WTC11 (cell line): Measurements from ENCODE around the gene ANTXR1. TPM values are rescaled to one million over a fixed set of nuclear protein-coding genes. Genes with fewer than 3 reads are reported as not detected.

Experiments
- ATAC-seq: fragments of 200-7000 bp; cut with Tn5 transposase; 2 replicates; pipeline ENCODE4 v1.10.0; 2021; ENCODE audit warnings: mild to moderate bottlenecking, moderate library complexity
- CTCF ChIA-PET: fragments of 300-600 bp; sonication (Branson Sonifier 250); formaldehyde crosslinking; loops from one replicate; lab custom pipeline; 2021; ENCODE audit warnings: antibody characterized with exemption; lab: Charles Lee
- POLR2A ChIA-PET: fragments of 350-600 bp; sonication (Branson Sonifier 250); formaldehyde crosslinking; loops from one replicate; lab custom pipeline; 2021; ENCODE audit warnings: antibody characterized with exemption; lab: Charles Lee
- DNase-seq: peaks from one replicate; pipeline ENCODE4 v3.0.0; 2021; ENCODE audit warnings: low spot score
- H3K27ac Mint-ChIP-seq: 2 replicates; pipeline ENCODE4 v1.8.0; 2021; ENCODE audit warnings: mixed read lengths
- H3K27me3 Mint-ChIP-seq: 2 replicates; pipeline ENCODE4 v1.8.0; 2021; ENCODE audit warnings: low read depth, mild to moderate bottlenecking, moderate library complexity, mixed read lengths
- H3K36me3 Mint-ChIP-seq: 2 replicates; pipeline ENCODE4 v1.8.0; 2021; ENCODE audit warnings: mixed read lengths
- H3K4me1 Mint-ChIP-seq: 2 replicates; pipeline ENCODE4 v1.8.0; 2022; ENCODE audit warnings: mixed read lengths
- H3K4me3 Mint-ChIP-seq: 2 replicates; pipeline ENCODE4 v1.8.0; 2021; ENCODE audit warnings: mild to moderate bottlenecking, moderate library complexity, mixed read lengths
- H3K9me3 Mint-ChIP-seq: 2 replicates; pipeline ENCODE4 v1.8.0; 2021; ENCODE audit warnings: mixed read lengths
- AFF4 ChIP-seq: sonication (generic); formaldehyde crosslinking; IDR thresholded peaks from 2 replicates; pipeline ENCODE4 v1.8.1; 2023; ENCODE audit warnings: mild to moderate bottlenecking, missing genetic modification reagents, borderline replicate concordance
- CDX4 ChIP-seq: fragments of 250-450 bp; sonication (Bioruptor Pico); IDR thresholded peaks from 2 replicates; pipeline ENCODE4 v1.9.0; 2021; ENCODE audit warnings: moderate library complexity, mild to moderate bottlenecking, inconsistent platforms, borderline replicate concordance
- CREB1 ChIP-seq: sonication (generic); formaldehyde crosslinking; IDR thresholded peaks from 2 replicates; pipeline ENCODE4 v1.8.0; 2023; ENCODE audit warnings: mild to moderate bottlenecking, missing genetic modification reagents
- ETV6 ChIP-seq: sonication (generic); formaldehyde crosslinking; IDR thresholded peaks from 2 replicates; pipeline ENCODE4 v1.8.1; 2022; ENCODE audit warnings: mild to moderate bottlenecking, missing genetic modification reagents
- FOXJ3 ChIP-seq: sonication (generic); formaldehyde crosslinking; IDR thresholded peaks from 2 replicates; pipeline ENCODE4 v1.9.0; 2021; ENCODE audit warnings: missing genetic modification reagents, mild to moderate bottlenecking, borderline replicate concordance
- FOXP1 ChIP-seq: sonication (generic); formaldehyde crosslinking; IDR thresholded peaks from 2 replicates; pipeline ENCODE4 v1.8.0; 2022; ENCODE audit warnings: missing genetic modification reagents, mild to moderate bottlenecking, moderate library complexity, borderline replicate concordance
- FOXP4 ChIP-seq: sonication (generic); formaldehyde crosslinking; IDR thresholded peaks from 2 replicates; pipeline ENCODE4 v1.8.0; 2022; ENCODE audit warnings: mild to moderate bottlenecking, missing genetic modification reagents
- GRHL2 ChIP-seq: fragments of 250-450 bp; sonication (Bioruptor Pico); IDR thresholded peaks from 2 replicates; pipeline ENCODE4 v1.8.0; 2022; ENCODE audit warnings: mild to moderate bottlenecking, moderate library complexity; ENCODE audit not compliant: insufficient replicate concordance, severe bottlenecking
- HMGXB4 ChIP-seq: sonication (generic); formaldehyde crosslinking; IDR thresholded peaks from 2 replicates; pipeline ENCODE4 v1.8.1; 2023; ENCODE audit warnings: mild to moderate bottlenecking, moderate library complexity, missing genetic modification reagents
- JAZF1 ChIP-seq: fragments of 250-450 bp; sonication (Bioruptor Pico); IDR thresholded peaks from 2 replicates; pipeline ENCODE4 v1.9.0; 2021; ENCODE audit warnings: moderate library complexity, mild to moderate bottlenecking, inconsistent platforms
- JUN ChIP-seq: sonication (generic); formaldehyde crosslinking; IDR thresholded peaks from 2 replicates; pipeline ENCODE4 v1.8.0; 2023; ENCODE audit warnings: mild to moderate bottlenecking, missing genetic modification reagents
- MLX ChIP-seq: sonication (generic); formaldehyde crosslinking; IDR thresholded peaks from 2 replicates; pipeline ENCODE4 v1.8.1; 2023; ENCODE audit warnings: mild to moderate bottlenecking, missing genetic modification reagents, moderate library complexity
- MXD4 ChIP-seq: fragments of 250-450 bp; sonication (Bioruptor Pico); IDR thresholded peaks from 2 replicates; pipeline ENCODE4 v1.8.0; 2021; ENCODE audit warnings: mild to moderate bottlenecking, moderate library complexity, borderline replicate concordance
- NR1H2 ChIP-seq: sonication (generic); formaldehyde crosslinking; IDR thresholded peaks from 2 replicates; pipeline ENCODE4 v1.9.0; 2021; ENCODE audit warnings: mild to moderate bottlenecking, moderate library complexity, missing genetic modification reagents
- RORB ChIP-seq: fragments of 250-450 bp; sonication (Bioruptor Pico); IDR thresholded peaks from 2 replicates; pipeline ENCODE4 v1.9.0; 2021; ENCODE audit warnings: mild to moderate bottlenecking
- SP1 ChIP-seq: sonication (generic); formaldehyde crosslinking; conservative IDR thresholded peaks from 2 replicates; pipeline ENCODE4 v1.8.1; 2022; ENCODE audit warnings: missing genetic modification reagents
- TEAD4 ChIP-seq: sonication (generic); formaldehyde crosslinking; IDR thresholded peaks from 2 replicates; pipeline ENCODE4 v1.8.0; 2022; ENCODE audit warnings: mild to moderate bottlenecking, missing genetic modification reagents
- TP53 ChIP-seq: sonication (generic); formaldehyde crosslinking; IDR thresholded peaks from 2 replicates; pipeline ENCODE4 v1.8.1; 2023; ENCODE audit warnings: mild to moderate bottlenecking, missing genetic modification reagents
- ZMAT4 ChIP-seq: fragments of 250-450 bp; sonication (Bioruptor Pico); IDR thresholded peaks from 2 replicates; pipeline ENCODE4 v1.9.0; 2021; ENCODE audit warnings: mild to moderate bottlenecking
- ZNF219 ChIP-seq: sonication (generic); formaldehyde crosslinking; IDR thresholded peaks from 2 replicates; pipeline ENCODE4 v1.8.0; 2023; ENCODE audit warnings: missing genetic modification reagents, mild to moderate bottlenecking, borderline replicate concordance
- ZNF263 ChIP-seq: sonication (generic); formaldehyde crosslinking; IDR thresholded peaks from 2 replicates; pipeline ENCODE4 v1.8.1; 2022; ENCODE audit warnings: low read depth, mild to moderate bottlenecking, moderate library complexity, missing genetic modification reagents
- ZSCAN18 ChIP-seq: fragments of 250-450 bp; sonication (Bioruptor Pico); IDR thresholded peaks from 2 replicates; pipeline ENCODE4 v2.1.2; 2022; ENCODE audit warnings: mild to moderate bottlenecking, moderate library complexity
- total RNA-seq: library from RNA; stranded (reverse); gene quantifications from 3 replicates; pipeline ENCODE4 v1.2.3, GENCODE V29; 2021

The ANTXR1 gene
- total RNA-seq, 1 experiment from 2014 or later: 30.0 TPM

GRCh38 chr2:69087912-69088240 lies 74.9 kb downstream of the ANTXR1 start:
- no peaks in the 10 kb centered on the region for H3K27me3 Mint-ChIP-seq
- peaks cover 15% of the 10 kb centered on the region for H3K4me1 Mint-ChIP-seq
- POLR2A ChIA-PET: no interaction called here
- DNase-seq (no peak), ATAC-seq (no peak)
- no peaks in the 10 kb centered on the region for H3K9me3 Mint-ChIP-seq
- H3K4me3 Mint-ChIP-seq: no peak overlapping the region
- TF ChIP-seq MXD4 (no peak), TP53 (CRISPR knock-in tag) (no peak), MLX (CRISPR knock-in tag) (no peak), GRHL2 (no peak), ZNF263 (no peak), FOXP4 (CRISPR knock-in tag) (no peak), CDX4 (CRISPR knock-in tag) (no peak), JAZF1 (CRISPR knock-in tag) (no peak)
- H3K27ac Mint-ChIP-seq: no peak overlapping the region
- CTCF ChIA-PET: no interaction called here
- H3K36me3 Mint-ChIP-seq: peaks cover 5% of the 10 kb centered on the region; the same call in 1 of the 2 replicates

- ChIA-PET CTCF (interaction anchor here (0.8 kb wide), 1 partner anchor 218 kb away, joined by 4 read pairs; no protein-coding TSS in a partner anchor), POLR2A (no interaction called here)
- ATAC-seq (no peak), DNase-seq (no peak)
- no peak overlapping the region for H3K27ac Mint-ChIP-seq
- no peak overlapping the region for H3K4me3 Mint-ChIP-seq
- H3K36me3 Mint-ChIP-seq: peaks cover 5% of the 10 kb centered on the region; the same call in 1 of the 2 replicates
- H3K9me3 Mint-ChIP-seq: no peaks in the 10 kb centered on the region
- H3K27me3 Mint-ChIP-seq: no peaks in the 10 kb centered on the region
- peaks cover 15% of the 10 kb centered on the region for H3K4me1 Mint-ChIP-seq
- TF ChIP-seq ZNF219 (CRISPR knock-in tag) (no peak), ETV6 (CRISPR knock-in tag) (no peak), FOXP1 (CRISPR knock-in tag) (no peak), ZSCAN18 (CRISPR knock-in tag) (no peak), AFF4 (CRISPR knock-in tag) (no peak), TEAD4 (CRISPR knock-in tag) (no peak), RORB (CRISPR knock-in tag) (no peak), FOXJ3 (CRISPR knock-in tag) (no peak), CREB1 (CRISPR knock-in tag) (no peak), JUN (CRISPR knock-in tag) (no peak), NR1H2 (no peak), ZMAT4 (CRISPR knock-in tag) (no peak), MXD4 (no peak), SP1 (CRISPR knock-in tag) (no peak), HMGXB4 (CRISPR knock-in tag) (no peak)
These were observed 75.5 kb downstream of the ANTXR1 start for GRCh38 chr2:69088466-69088865.
